CD4-positive, alpha-beta T cell treated with Interleukin-4 for 4 hours (primary cell): ENCODE measurements around the gene LARP6.

Source experiments
- DNase-seq: peaks from one replicate; pipeline ENCODE4 v3.0.0-alpha.2; 2020

Gene LARP6

GRCh38 chr15:70793694-70794093 is 60.3 kb downstream of the LARP6 start:
- no peak for DNase-seq

- no peak for DNase-seq
Measured at GRCh38 chr15:70792171-70792573, 61.8 kb downstream of the LARP6 start.

- DNase-seq: no peak
Measured at GRCh38 chr15:70791259-70791658, 62.7 kb downstream of the LARP6 start.

- no peak for DNase-seq
Measured at GRCh38 chr15:70789213-70789612, 64.7 kb downstream of the LARP6 start.

- DNase-seq: no peak
Measured at GRCh38 chr15:70788114-70789049, 65.6 kb downstream of the LARP6 start.

- no peak for DNase-seq
Measured at GRCh38 chr15:70786996-70787395, 67.0 kb downstream of the LARP6 start.

GRCh38 chr15:70783610-70784022 is 70.3 kb downstream of the LARP6 start:
- DNase-seq: no peak

GRCh38 chr15:70783041-70783440 is 70.9 kb downstream of the LARP6 start:
- DNase-seq: no peak

- DNase-seq: no peak
Measured at GRCh38 chr15:70781236-70781635, 72.7 kb downstream of the LARP6 start.
